Fibroblast of mammary gland (primary cell): ENCODE data around the gene NCAM1.
A peak's percentile ranks its signal among the peaks of the same experiment; 100 is the strongest.

Experiments used
- DNase-seq: peaks from one replicate; pipeline ENCODE4 v3.0.0-alpha.2; 2010; ENCODE audit warnings: low read depth
- H3K4me3 ChIP-seq: 2 replicates; pipeline ENCODE4 v1.5.1; 2011; ENCODE audit warnings: low read depth, mild to moderate bottlenecking, low read length, moderate library complexity; ENCODE audit not compliant: control insufficient read depth
- TF ChIP-seq, protein P1 (sequence below): conservative IDR thresholded peaks from 2 replicates; pipeline ENCODE4 v1.5.1; 2011; ENCODE audit warnings: low read depth, low read length, inconsistent platforms; ENCODE audit not compliant: control insufficient read depth, insufficient read depth

Gene NCAM1

DNA sequence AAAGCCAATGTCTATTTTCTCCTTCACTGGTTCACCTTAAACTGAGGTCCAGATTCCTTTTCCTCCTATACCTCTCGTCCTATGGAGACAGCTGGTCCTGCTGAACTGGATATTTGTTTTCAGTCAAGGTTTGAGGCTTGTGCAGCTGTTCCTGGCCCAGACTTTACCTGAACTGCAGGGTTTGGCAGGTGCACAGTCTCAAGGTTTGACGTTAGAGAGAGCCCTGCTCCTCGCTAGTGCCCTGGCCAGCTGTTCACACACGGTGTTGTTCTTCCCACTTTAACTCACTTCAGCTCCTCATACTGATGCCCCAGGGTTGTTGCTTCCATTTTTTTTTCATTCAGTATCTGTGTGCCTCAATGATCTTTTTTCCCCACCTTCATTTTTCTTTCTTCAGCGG lies 279.2 kb downstream of the NCAM1 start:
- no peak overlapping the region for H3K4me3 ChIP-seq
- no peak for DNase-seq
- TF ChIP-seq, protein P1, sequence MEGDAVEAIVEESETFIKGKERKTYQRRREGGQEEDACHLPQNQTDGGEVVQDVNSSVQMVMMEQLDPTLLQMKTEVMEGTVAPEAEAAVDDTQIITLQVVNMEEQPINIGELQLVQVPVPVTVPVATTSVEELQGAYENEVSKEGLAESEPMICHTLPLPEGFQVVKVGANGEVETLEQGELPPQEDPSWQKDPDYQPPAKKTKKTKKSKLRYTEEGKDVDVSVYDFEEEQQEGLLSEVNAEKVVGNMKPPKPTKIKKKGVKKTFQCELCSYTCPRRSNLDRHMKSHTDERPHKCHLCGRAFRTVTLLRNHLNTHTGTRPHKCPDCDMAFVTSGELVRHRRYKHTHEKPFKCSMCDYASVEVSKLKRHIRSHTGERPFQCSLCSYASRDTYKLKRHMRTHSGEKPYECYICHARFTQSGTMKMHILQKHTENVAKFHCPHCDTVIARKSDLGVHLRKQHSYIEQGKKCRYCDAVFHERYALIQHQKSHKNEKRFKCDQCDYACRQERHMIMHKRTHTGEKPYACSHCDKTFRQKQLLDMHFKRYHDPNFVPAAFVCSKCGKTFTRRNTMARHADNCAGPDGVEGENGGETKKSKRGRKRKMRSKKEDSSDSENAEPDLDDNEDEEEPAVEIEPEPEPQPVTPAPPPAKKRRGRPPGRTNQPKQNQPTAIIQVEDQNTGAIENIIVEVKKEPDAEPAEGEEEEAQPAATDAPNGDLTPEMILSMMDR: no peak

DNA sequence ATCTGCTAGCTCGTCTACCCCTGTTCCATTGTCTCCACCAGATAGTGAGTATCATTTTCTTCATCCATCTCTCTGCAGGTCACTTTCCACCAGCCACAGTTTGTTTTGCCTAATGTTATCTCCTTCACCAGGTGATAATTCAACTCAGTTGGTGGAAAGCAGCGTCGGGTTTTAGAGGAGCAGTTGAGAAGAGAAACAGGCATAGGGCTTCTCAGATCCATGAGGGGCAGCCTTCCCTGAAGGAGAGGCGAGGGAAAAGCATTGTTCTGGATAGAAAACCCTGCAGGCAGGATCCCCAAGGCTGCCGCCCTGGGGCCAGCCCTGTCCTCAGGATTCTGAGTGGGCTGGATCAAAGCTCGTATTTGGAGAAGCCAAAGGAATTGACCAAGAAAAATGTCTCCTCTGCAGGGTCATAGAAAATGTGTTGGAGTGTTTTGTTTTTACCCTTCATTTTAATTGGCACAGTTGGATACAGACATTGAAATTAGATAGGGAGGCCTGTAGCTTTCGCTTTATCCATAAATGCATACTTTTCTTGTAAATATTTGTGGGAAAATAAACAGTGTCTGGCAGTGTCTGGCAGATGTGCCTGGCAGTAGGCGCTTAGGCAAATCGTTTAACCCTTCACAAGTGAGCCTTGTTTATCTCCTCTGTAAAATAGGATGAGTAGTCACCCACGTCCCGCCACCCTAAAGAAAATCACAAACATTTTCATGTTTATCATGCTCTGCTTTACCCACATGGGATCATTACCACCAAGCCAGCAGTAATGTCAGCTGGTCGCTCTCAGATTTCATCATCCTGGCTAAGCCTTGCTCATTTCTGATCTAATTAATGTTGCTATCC lies 279.8 kb downstream of the NCAM1 start:
- no peak for DNase-seq
- TF ChIP-seq, protein P1: no peak
- H3K4me3 ChIP-seq: no peak overlapping the region

DNA sequence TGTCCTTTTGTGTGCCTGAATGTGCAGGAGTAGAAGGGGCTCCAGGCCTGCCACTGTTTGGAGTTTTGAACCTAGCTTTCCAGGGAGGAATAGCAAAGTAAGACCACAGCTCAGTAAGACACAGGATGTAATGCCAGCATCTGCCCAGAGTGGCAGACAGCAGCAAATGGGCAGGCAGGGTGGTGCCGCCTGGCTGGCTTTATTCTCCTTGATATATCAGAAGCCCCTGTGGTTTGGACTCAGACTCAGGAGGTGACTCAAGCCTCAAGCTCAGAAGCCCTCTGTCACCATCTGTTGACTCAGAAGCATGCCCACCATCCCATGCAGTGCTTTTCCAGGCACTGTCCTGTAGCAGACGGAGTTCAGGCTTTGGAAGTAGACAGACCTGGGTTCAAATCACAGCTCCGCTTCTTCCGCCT lies 280.4 kb downstream of the NCAM1 start:
- DNase-seq: peak; percentile 5
- TF ChIP-seq, protein P1: no peak
- no peak overlapping the region for H3K4me3 ChIP-seq

DNA sequence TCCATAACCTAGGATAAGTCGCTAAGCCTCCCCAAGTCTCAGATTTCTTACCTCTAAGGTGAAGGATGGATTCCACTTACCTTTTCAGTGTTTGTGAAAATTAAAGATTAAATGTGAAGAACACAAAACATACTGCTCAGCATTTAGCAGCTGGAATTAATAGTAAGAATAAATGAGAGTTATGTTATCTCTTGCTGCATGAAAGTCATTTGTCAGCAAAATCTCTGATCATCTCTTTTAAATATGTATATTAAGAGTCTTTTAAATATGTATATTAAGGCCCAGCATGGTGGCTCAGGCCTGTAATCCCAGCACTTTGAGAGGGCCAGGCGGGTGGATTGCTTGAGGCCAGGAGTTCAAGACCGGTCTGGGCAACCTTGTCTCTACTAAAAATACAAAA lies 280.8 kb downstream of the NCAM1 start:
- TF ChIP-seq, protein P1: no peak
- no peak overlapping the region for H3K4me3 ChIP-seq
- DNase-seq: no peak

DNA sequence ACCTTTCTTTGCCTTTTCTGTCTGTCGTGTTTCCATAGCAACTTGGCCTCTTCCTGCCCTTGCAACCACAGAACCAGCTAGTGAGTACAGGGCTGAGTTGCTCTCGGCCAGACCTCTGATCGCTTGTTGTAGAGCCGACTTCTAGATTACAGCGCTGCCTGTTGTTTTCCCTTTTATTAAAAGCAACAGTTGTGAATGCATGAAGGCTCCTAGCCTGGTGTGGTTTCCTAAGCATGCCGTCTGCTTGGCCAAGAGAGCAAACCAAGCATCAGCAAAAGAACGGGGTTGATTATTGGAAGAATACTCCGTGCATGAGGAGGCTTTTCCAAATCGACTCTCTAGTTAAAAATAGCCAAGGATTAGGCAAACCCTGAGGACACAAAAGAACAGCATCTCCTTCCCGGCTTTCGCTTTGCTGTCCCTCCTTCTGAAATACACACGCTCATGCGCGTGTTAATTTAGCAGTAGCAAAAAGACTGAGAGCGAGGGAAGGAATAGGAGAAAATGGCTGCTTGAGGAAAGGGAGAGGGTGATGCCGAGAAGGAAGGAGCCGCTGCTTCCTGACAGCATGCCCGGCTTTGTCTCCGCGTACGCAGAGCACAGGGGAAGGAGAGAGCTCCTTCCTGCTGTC lies 281.7 kb downstream of the NCAM1 start:
- DNase-seq: peak; percentile 59
- H3K4me3 ChIP-seq: peak overlapping the region; percentile 52
- TF ChIP-seq, protein P1: no peak

DNA sequence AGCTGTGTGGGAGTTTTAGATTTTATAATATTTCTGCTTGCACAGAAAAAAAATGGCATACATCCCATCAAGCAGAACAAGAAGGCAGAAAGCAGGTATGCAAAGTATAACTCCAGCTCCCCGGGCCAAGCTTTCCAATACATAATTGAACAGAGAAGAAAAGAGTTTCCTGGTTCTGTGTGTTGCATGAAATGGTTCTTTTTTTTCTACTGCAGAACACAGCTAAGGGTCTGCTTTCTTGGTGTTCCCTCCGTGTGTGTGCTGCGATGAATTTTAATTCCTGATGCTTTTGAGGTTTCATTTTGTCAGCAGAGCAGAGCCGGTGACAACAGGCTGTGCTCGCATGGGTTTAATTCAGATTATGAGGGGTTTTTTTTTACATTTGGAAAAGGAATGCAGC lies 282.5 kb downstream of the NCAM1 start:
- TF ChIP-seq, protein P1: no peak
- H3K4me3 ChIP-seq: no peak overlapping the region
- no peak for DNase-seq
